ENCODE data around the gene PLCXD1.

GRCh38 chrX:285076-285677 lies 4.0 kb downstream of the PLCXD1 start:
- TF ChIP-seq CTCF (IDR thresholded peaks at IDR 0.05) = no peak
- no peak for TF ChIP-seq EP300 (IDR thresholded peaks at IDR 0.05)
